Stimulated activated memory B cell treated with anti-CD40 and anti-IgM and Interleukin-4, amounts not matched to agents 10 μg/mL and 1 μg/mL and 100 μg/mL, for 72 hours (primary cell): ENCODE measurements around the gene IFT20.
"Not testable (repeated sequence)": the region's sequence is repeated elsewhere in the genome, so short reads cannot be mapped to it uniquely, and the experiment has no call there.

Experiments used
- ATAC-seq: fragments of 150-1000 bp; cut with Tn5 transposase; 2 replicates; pipeline ENCODE4 v1.10.0; 2021
- H3K27ac Mint-ChIP-seq: one replicate; pipeline ENCODE4 v1.8.0; 2022; ENCODE audit warnings: mild to moderate bottlenecking, mixed read lengths
- H3K27me3 Mint-ChIP-seq: one replicate; pipeline ENCODE4 v1.8.0; 2022; ENCODE audit warnings: mixed read lengths
- H3K36me3 Mint-ChIP-seq: one replicate; pipeline ENCODE4 v1.8.0; 2022; ENCODE audit warnings: mixed read lengths
- H3K4me1 Mint-ChIP-seq: one replicate; pipeline ENCODE4 v1.8.0; 2022; ENCODE audit warnings: mixed read lengths
- H3K4me3 Mint-ChIP-seq: one replicate; pipeline ENCODE4 v1.8.0; 2022; ENCODE audit warnings: mild to moderate bottlenecking, moderate library complexity, mixed read lengths
- H3K9me3 Mint-ChIP-seq: one replicate; pipeline ENCODE4 v1.8.0; 2022; ENCODE audit warnings: mixed read lengths

Gene IFT20

GRCh38 chr17:28345419-28346198, 10.3 kb upstream of the IFT20 start:
- Mint-ChIP-seq H3K27me3 (no peaks in the 10 kb centered on the region), H3K4me1 (no peaks in the 10 kb centered on the region), H3K36me3 (peaks cover 71% of the 10 kb centered on the region), H3K9me3 (no peaks in the 10 kb centered on the region), H3K27ac (no peak overlapping the region), H3K4me3 (no peak overlapping the region)
- ATAC-seq = no peak

GRCh38 chr17:28344435-28344901, 9.2 kb upstream of the IFT20 start:
- Mint-ChIP-seq H3K27me3 (no peaks in the 10 kb centered on the region), H3K4me1 (no peaks in the 10 kb centered on the region), H3K27ac (no peak overlapping the region), H3K9me3 (no peaks in the 10 kb centered on the region), H3K36me3 (peaks cover 67% of the 10 kb centered on the region), H3K4me3 (no peak overlapping the region)
- ATAC-seq = no peak

- no peaks in the 10 kb centered on the region for H3K9me3 Mint-ChIP-seq
- no peak overlapping the region for H3K27ac Mint-ChIP-seq
- H3K4me3 Mint-ChIP-seq = no peak overlapping the region
- ATAC-seq = no peak
- H3K4me1 Mint-ChIP-seq = no peaks in the 10 kb centered on the region
- H3K27me3 Mint-ChIP-seq = no peaks in the 10 kb centered on the region
- peaks cover 67% of the 10 kb centered on the region for H3K36me3 Mint-ChIP-seq
These were observed 8.7 kb upstream of the IFT20 start for GRCh38 chr17:28344011-28344410.

GRCh38 chr17:28343491-28343932, 8.2 kb upstream of the IFT20 start:
- H3K9me3 Mint-ChIP-seq = no peaks in the 10 kb centered on the region
- ATAC-seq = peak; percentile 35
- no peak overlapping the region for H3K27ac Mint-ChIP-seq
- no peak overlapping the region for H3K4me3 Mint-ChIP-seq
- peaks cover 2% of the 10 kb centered on the region for H3K4me1 Mint-ChIP-seq
- H3K36me3 Mint-ChIP-seq = peaks cover 67% of the 10 kb centered on the region
- H3K27me3 Mint-ChIP-seq = no peaks in the 10 kb centered on the region

- Mint-ChIP-seq H3K36me3 (peaks cover 58% of the 10 kb centered on the region), H3K9me3 (no peaks in the 10 kb centered on the region), H3K4me3 (no peak overlapping the region), H3K27ac (no peak overlapping the region), H3K27me3 (no peaks in the 10 kb centered on the region), H3K4me1 (peaks cover 13% of the 10 kb centered on the region)
- ATAC-seq = no peak
These were observed 7.0 kb upstream of the IFT20 start for GRCh38 chr17:28342313-28342712.

- Mint-ChIP-seq H3K36me3 (peaks cover 53% of the 10 kb centered on the region), H3K4me1 (peaks cover 21% of the 10 kb centered on the region), H3K4me3 (no peak overlapping the region), H3K27me3 (no peaks in the 10 kb centered on the region), H3K9me3 (no peaks in the 10 kb centered on the region), H3K27ac (no peak overlapping the region)
- ATAC-seq = no peak
These were observed 6.2 kb upstream of the IFT20 start for GRCh38 chr17:28341516-28341915.

- Mint-ChIP-seq H3K36me3 (peaks cover 41% of the 10 kb centered on the region), H3K9me3 (no peaks in the 10 kb centered on the region), H3K27me3 (no peaks in the 10 kb centered on the region), H3K4me3 (no peak overlapping the region), H3K4me1 (peaks cover 26% of the 10 kb centered on the region), H3K27ac (no peak overlapping the region)
- ATAC-seq = no peak
These were observed 5.1 kb upstream of the IFT20 start for GRCh38 chr17:28340374-28340773.

- Mint-ChIP-seq H3K9me3 (no peaks in the 10 kb centered on the region), H3K4me3 (no peak overlapping the region), H3K36me3 (peaks cover 37% of the 10 kb centered on the region), H3K27ac (no peak overlapping the region), H3K27me3 (no peaks in the 10 kb centered on the region), H3K4me1 (peaks cover 32% of the 10 kb centered on the region)
- no peak for ATAC-seq
These were observed 4.2 kb upstream of the IFT20 start for GRCh38 chr17:28339431-28339830.

- Mint-ChIP-seq H3K36me3 (peaks cover 30% of the 10 kb centered on the region), H3K4me1 (peaks cover 38% of the 10 kb centered on the region)
- H3K4me3 Mint-ChIP-seq, ATAC-seq, H3K27ac Mint-ChIP-seq, H3K9me3 Mint-ChIP-seq, H3K27me3 Mint-ChIP-seq: not testable (repeated sequence)
These were observed 3.5 kb upstream of the IFT20 start for GRCh38 chr17:28338769-28339212.

GRCh38 chr17:28338056-28338768, 2.9 kb upstream of the IFT20 start:
- peaks cover 27% of the 10 kb centered on the region for H3K36me3 Mint-ChIP-seq
- no peak overlapping the region for H3K4me3 Mint-ChIP-seq
- H3K27ac Mint-ChIP-seq = no peak overlapping the region

GRCh38 chr17:28335959-28336871, 943 bp upstream of the IFT20 start:
- H3K4me1 Mint-ChIP-seq = peaks cover 56% of the 10 kb centered on the region
- no peaks in the 10 kb centered on the region for H3K9me3 Mint-ChIP-seq
- H3K27ac Mint-ChIP-seq = peak overlapping the region; percentile 82
- H3K4me3 Mint-ChIP-seq = peak overlapping the region; percentile 88
- H3K36me3 Mint-ChIP-seq = peaks cover 22% of the 10 kb centered on the region
- ATAC-seq = no peak
- H3K27me3 Mint-ChIP-seq = no peaks in the 10 kb centered on the region

More at GRCh38 chr17:28338056-28338768, 2.9 kb upstream of the IFT20 start:
- Mint-ChIP-seq H3K4me1 (peaks cover 42% of the 10 kb centered on the region), H3K9me3 (no peaks in the 10 kb centered on the region), H3K27me3 (no peaks in the 10 kb centered on the region)
- no peak for ATAC-seq

GRCh38 chr17:28334666-28335200, 539 bp downstream of the IFT20 start:
- H3K27ac Mint-ChIP-seq = peak overlapping the region; percentile 82
- no peaks in the 10 kb centered on the region for H3K27me3 Mint-ChIP-seq
- H3K4me3 Mint-ChIP-seq = peak overlapping the region; percentile 88
- peaks cover 14% of the 10 kb centered on the region for H3K36me3 Mint-ChIP-seq
- ATAC-seq = no peak
- H3K9me3 Mint-ChIP-seq = no peaks in the 10 kb centered on the region
- peaks cover 56% of the 10 kb centered on the region for H3K4me1 Mint-ChIP-seq

- no peaks in the 10 kb centered on the region for H3K9me3 Mint-ChIP-seq
- no peaks in the 10 kb centered on the region for H3K27me3 Mint-ChIP-seq
- peaks cover 14% of the 10 kb centered on the region for H3K36me3 Mint-ChIP-seq
- peak overlapping the region; percentile 88 for H3K4me3 Mint-ChIP-seq
- peaks cover 56% of the 10 kb centered on the region for H3K4me1 Mint-ChIP-seq
- H3K27ac Mint-ChIP-seq = peak overlapping the region; percentile 82
- ATAC-seq = no peak
These were observed 1.1 kb downstream of the IFT20 start for GRCh38 chr17:28334171-28334570.

- ATAC-seq = no peak
- Mint-ChIP-seq H3K4me3 (peak overlapping the region; percentile 88), H3K4me1 (peaks cover 51% of the 10 kb centered on the region), H3K36me3 (peaks cover 15% of the 10 kb centered on the region), H3K9me3 (no peaks in the 10 kb centered on the region), H3K27me3 (no peaks in the 10 kb centered on the region), H3K27ac (no peak overlapping the region)
These were observed 2.1 kb downstream of the IFT20 start for GRCh38 chr17:28333083-28333746.
